Choroid plexus epithelial cell (primary cell): Measurements from ENCODE around the gene EXOC4.

Experiments
- DNase-seq: peaks from one replicate; pipeline ENCODE4 v3.0.0-alpha.2; 2010; ENCODE audit warnings: low read depth
- H3K4me3 ChIP-seq: 2 replicates; pipeline ENCODE4 v1.5.1; 2011; ENCODE audit warnings: low read depth, mild to moderate bottlenecking, control low read depth, low read length, moderate library complexity
- CTCF ChIP-seq: conservative IDR thresholded peaks from 2 replicates; pipeline ENCODE4 v1.5.1; 2011; ENCODE audit warnings: low read depth, mild to moderate bottlenecking, control low read depth, inconsistent platforms, low read length, moderate library complexity

EXOC4 gene

GRCh38 chr7:133873631-133874030, 620.8 kb downstream of the EXOC4 start:
- TF ChIP-seq CTCF, result no peak
- DNase-seq, result peak; percentile 21
- H3K4me3 ChIP-seq, result no peak overlapping the region

DNA sequence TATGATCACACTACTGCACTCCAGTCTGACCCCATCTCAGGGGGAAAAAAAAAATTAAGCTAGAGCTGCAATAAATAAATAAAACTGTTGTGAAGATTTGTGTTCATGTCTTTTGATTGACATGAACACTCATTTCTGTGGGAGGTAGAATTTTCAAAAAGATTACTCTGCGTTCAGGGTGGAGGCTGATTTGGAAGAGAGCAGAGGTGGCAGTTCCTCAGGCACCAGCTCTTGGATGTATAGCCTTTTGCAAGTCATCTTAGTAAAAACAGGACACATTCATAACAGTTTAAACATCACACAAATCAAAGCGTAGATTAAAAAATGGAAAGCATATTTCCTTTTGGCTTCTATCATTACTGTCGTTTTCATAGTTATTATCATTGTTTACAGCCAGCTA, 630.7 kb downstream of the EXOC4 start:
- no peak for TF ChIP-seq CTCF
- H3K4me3 ChIP-seq, result no peak overlapping the region
- DNase-seq, result no peak

DNA sequence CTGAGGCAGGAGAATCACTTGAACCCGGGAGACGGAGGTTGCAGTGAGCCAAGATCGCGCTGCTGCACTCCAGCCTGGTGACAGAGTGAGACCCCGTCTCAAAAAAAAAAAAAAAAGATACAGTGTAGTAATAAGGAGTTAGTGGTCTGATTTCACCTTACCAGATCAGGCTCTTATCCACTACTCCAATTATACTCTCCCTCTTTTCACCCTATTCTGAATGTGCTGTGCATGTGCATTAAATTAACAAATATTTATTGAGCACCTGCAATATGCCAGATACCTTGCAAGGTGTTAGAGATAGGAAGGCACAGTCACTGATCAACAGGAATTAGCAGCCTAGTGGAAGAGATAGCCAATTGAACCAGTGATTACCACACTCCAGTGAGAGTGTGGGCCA, 632.3 kb downstream of the EXOC4 start:
- no peak overlapping the region for H3K4me3 ChIP-seq
- no peak for DNase-seq
- TF ChIP-seq CTCF, result no peak

GRCh38 chr7:133886086-133886485, 633.2 kb downstream of the EXOC4 start:
- TF ChIP-seq CTCF, result no peak
- H3K4me3 ChIP-seq, result no peak overlapping the region
- DNase-seq, result no peak

- no peak overlapping the region for H3K4me3 ChIP-seq
- DNase-seq, result no peak
- TF ChIP-seq CTCF, result no peak
Measured at GRCh38 chr7:133886797-133887196, 633.9 kb downstream of the EXOC4 start.

- no peak for DNase-seq
- no peak overlapping the region for H3K4me3 ChIP-seq
- TF ChIP-seq CTCF, result no peak
Measured at GRCh38 chr7:133887459-133887858, 634.6 kb downstream of the EXOC4 start.

- no peak for TF ChIP-seq CTCF
- H3K4me3 ChIP-seq, result no peak overlapping the region
- no peak for DNase-seq
Measured at GRCh38 chr7:133888061-133888930, 635.4 kb downstream of the EXOC4 start.
